SW480 (cell line): ENCODE data around the gene CMTM1.

Experiments
- DNase-seq: peaks from one replicate; pipeline ENCODE4 v3.0.0-alpha.2; 2016; ENCODE audit warnings: low spot score

The CMTM1 gene

DNA sequence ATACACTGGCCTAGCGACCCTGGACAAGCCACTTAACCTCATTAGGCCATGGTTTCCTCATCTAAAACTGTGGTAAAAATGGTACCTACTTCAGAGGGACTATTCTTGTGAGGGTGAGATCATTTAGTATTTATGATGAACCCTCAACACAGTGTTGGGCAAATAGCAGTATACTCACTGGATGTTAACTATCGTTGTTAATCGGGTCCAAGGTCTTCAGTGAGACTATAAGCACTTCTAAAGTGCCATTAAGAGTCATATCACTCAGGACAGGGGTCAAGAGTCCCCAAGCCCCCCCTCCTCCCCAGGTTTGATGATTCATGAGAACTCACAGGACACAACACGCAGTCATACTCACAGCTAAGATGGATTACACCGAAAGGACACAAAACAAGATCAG is 27.3 kb upstream of the CMTM1 start:
- no peak for DNase-seq

DNA sequence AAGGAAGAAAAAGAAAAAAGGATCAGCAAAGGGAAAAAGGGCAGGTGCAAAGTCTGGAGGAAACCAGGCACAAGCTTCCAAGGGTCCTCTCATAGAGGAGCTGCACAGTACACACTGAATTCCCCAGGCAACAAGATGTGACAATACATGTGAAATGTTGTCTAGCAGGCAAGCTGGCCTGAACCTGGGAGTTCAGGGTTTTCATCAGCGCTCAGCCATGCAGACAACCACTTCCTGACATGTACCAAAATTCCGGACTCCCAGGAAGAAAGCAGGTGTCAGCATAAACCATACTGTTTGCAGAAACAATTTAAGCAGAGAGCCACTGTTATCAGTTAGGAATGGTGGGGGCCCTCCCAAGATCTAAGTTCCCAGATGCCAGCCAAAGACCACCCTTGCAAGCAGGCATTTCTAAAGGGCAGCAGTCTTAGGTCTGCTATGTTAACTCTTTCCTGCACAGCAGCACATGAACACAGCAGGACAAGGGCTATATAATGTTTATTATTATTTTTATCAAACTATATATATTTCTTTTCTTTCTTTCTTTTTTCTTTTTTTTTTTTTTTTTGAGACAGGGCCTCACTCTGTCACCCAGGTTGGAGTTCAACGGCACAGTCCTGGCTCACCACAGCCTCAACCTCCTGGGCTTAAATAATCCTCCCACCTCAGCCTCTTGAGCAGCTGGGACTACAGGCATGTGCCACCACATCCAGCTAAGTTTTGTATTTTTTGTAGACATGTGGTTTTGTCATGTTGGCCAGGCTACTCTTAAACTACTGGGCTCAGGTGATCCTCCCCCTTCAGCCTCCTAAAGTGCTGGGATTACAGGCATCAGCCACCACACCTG is 26.4 kb upstream of the CMTM1 start:
- peak; percentile 16 for DNase-seq

DNA sequence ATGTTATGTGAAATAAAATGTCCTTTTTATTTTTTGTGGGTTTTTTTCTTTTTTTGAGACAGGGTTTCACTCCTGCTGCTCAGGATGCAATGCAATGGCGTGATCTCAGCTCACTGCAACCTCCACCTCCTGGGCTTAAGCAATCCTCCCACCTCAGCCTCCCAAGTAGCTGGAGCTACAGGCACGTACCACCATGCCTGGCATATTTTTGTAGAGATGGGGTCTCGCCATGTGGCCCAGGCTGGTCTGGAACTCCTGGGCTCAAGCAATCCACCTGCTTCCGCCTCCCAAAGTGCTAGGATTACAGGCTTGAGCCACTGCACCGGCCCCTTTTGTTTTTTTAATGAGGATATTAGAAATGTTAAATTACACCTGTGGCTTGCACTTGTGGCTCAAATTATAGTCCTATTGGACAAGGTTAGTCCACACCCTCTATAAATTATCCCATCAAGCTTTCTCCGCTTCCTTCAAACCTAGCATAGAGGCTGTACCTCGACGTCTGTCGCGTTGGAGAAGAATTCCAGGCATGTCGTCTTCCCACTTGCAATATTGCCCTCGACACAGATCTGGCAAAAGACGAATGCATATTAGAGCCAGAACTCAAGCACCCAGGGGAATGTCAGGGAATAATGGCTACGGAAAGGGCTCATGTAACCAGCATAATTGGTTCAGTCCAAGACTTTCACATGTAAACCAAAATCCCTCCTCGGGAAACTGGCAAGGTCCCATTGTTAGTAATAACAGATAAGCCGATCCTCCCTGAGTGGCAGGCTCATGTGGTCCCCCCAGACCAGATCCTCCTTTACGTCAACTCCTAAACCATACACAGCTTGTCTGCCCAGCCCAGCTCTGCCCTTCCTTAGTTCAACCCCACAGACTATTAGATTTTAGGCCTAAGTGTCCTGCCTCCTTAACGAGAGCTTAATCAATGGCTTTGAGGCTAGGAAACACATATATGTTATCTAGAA is 24.6 kb upstream of the CMTM1 start:
- DNase-seq = no peak

- no peak for DNase-seq
Measured at GRCh38 chr16:66542396-66542795, 23.8 kb upstream of the CMTM1 start.

DNA sequence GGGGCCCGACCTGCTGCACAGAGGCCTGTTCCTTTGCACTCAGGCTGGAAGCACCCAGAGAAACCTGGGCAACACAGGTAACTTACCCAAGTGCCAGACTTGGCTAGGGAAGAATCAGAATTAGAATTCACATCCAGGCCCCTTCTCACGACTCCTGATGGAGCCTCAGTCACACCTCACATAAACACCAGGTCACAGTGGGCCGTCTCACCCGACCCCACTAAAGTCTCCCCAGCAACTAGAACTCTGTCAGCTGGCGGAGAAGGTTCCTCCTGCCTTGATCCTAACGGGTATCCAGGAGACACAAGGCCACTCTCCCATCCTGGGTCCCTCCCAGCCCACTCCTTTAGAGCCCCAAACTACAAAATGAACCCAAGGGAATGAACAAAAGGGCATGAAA is 22.7 kb upstream of the CMTM1 start:
- no peak for DNase-seq

GRCh38 chr16:66544016-66544757 is 22.1 kb upstream of the CMTM1 start:
- no peak for DNase-seq

DNA sequence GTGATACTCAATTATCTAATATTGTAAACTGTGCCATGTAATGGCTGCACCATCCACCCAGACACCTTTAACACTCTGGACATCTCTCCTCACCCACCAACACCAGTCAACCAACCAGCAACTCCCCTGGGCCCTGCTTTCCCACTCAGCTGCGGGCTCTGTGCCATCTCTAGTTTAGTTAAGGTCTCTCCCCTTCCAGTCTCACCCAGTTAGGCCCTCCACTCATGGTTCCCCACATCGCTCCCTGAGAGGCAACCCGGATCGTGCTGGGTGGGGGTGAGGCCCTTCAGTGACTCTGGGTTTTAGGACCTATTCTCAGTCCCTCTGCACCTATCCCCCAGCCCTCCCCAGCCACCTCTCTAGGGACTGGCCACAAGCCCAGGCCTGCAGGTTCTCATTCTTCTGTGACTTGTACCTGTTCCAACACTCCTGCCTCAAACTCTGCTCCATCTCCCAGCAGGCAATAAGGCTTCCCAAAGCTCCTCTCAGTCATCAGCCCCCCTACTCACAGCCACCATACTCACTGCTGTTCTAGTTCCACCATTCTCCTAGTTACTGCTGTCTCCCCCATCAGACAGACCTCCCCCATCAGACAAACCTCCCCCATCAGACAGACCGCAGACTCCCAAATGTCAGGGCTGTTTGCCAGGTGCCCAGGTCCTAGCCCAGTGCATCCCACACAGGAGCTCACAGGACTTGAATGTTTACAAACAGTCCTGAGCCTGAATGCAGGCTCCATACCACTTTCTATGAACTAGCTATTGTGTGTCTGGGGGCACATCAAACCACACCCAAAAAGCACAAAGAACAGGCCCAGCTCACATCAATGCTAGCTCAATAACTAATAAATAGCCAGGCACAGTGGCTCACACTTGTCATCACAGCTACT is 18.9 kb upstream of the CMTM1 start:
- no peak for DNase-seq

DNA sequence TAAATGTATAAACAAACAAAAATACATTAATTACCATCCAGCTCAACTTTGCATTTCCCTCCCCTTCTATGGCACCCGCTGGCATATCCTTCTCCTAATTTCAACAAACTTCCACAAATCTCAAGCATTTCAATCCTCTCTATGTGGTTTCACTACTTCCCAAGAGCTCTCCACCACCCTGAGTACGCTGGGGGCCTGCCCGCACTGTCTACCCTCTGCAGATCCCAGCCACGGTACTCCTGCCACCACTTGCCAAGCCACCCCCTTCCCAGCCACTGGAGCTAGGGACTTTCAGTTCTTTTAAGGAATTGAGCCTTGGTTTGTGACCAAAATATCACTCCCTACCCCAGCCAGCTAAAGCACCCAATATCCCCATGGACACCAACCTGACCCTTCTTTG is 18.2 kb upstream of the CMTM1 start:
- no peak for DNase-seq

- DNase-seq = no peak
Measured at GRCh38 chr16:66548868-66549267, 17.4 kb upstream of the CMTM1 start.

DNA sequence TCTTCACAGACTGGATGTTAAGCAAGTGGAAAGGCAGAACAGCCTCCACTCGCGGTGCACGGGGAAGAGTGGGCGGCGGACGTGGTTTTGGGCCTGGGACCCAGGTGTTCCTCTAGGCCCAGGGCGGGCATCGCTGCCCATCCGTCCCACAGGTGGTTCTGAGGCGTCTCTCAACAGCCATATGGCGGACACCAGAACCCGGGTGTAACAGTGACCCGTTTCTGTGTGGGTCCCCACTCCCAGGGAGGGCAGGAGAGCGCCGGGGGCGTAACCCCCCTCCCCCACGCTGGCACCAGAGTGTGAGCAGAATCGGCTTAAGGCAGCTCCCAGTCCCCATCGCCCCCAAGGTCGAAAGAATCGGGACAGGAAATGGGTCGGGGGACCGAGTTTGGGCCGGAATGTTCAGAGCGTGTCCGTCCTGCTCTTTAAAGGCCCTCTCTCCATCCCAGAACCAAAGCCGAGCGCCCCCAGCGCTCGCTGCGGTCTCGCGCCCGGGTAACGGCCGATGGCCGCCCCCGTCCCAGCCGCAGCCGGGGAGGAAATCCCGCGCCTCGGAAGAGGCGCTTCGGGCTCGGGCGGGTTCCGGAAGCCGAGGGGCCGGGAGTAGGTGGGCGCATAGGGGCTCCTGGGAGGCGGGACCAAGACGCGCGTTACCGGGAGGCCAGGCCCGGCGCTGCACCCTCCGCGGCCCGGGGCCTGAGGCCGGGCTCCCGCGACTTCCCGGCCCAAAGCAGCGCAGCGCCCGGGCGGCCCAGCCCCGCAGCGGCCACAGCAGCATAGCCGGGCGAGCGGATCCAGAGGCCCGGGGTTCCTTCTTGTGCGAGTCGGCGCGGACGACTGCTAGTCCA is 16.7 kb upstream of the CMTM1 start, which contains the start of gene TK2:
Gene TK2, minus strand, starts transcription at position 839 of the 848 bp plus-strand sequence. Its CDS starts 61 bp downstream, at position 778.
- DNase-seq = peak; percentile 8

- peak; percentile 64 for DNase-seq
Measured at GRCh38 chr16:66551348-66551759, 14.9 kb upstream of the CMTM1 start.

DNA sequence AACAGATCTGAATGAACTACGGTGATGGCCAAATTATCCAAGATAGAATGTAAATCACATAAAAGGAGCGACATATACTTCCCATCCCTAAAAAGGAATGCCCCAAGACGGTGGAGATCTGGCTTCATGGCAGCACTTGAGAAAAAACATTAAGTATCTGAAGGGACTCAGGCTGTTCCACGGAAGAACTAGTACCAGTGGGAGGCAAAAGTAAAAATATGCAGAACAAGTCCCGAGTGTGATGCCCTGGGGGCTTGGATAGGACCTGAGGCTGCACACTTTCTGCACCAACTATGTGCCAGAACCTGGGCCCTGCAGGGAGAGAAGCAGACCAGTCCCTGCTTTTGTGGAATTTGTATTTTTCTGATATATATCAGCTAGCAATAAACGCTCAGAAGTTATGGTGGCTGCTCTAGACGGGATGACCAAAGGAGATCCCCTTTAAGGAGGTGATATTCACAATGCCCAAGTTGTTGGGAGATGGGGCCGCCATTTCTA is 14.4 kb upstream of the CMTM1 start:
- no peak for DNase-seq

- DNase-seq = peak; percentile 84
Measured at GRCh38 chr16:66552286-66553177, 13.7 kb upstream of the CMTM1 start, which contains the start of gene CKLF. Gene CKLF (plus strand): TSS chr16:66552576. CDS start chr16:66552716, 140 bp downstream.

DNA sequence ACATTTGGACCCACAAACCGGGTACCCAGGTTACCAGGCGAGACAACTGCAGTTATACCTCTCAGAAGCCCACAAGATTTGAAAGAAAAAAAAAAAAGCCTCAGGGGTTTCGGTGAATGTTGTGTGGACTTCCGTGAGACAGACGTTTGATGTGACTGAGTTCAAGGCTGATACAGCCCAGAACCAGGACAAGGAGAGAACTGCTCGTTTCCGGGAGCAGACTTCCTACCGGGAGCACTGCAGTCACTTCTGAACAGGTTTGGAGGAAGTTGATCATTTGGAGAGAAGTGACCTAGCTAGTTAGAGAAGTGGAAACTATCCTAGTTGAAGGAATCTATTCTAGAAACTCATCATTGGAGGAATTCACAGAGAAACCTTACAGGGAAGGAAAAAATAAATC is 13.0 kb upstream of the CMTM1 start:
- no peak for DNase-seq

- DNase-seq = no peak
Measured at GRCh38 chr16:66554021-66554420, 12.2 kb upstream of the CMTM1 start.

DNA sequence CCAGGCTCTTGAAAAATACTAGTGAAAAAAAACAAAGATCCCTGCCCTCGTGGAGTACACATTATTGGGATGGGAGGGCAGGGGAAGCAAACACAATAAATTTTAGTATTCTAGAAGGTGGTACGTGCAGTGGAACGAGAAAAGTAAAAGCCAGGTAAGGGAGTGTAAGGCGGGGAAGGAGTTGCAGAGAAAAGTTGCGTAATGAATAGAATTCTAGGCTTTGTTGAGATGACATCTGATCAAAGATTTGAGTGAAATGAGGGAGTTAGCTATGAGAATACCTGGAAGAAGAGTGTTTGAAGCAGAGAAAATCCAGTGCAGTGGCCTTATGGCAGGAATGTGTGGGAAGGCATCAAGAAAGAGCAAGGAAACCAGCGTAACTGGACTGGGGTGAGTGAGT is 11.7 kb upstream of the CMTM1 start:
- no peak for DNase-seq

DNA sequence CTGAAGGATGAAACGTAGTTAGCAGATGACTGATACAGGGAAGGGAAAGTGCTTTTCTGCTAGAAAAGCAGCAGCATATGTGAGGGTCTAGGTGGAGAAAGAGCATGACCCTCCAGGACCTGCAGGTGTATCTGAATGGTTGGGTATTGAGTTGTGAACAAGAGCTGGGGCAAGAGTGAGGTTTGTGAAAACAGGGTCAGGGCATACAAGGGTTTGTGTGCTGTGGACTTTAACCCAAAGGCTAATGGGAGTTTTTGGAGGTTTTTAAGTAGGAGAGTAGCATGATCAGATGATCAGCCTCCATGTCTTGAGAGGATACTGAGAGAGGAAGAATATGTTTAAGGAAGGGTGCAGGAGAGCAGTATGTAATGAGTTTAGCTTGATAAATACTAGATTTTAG is 6.1 kb upstream of the CMTM1 start:
- no peak for DNase-seq

- no peak for DNase-seq
Measured at GRCh38 chr16:66561381-66562080, 4.7 kb upstream of the CMTM1 start.
